ENCODE data around the gene CAVIN3.

CAVIN3 gene

GRCh38 chr11:6333095-6333494, 12.8 kb upstream of the CAVIN3 start:
- no peak for TF ChIP-seq EP300 (IDR thresholded peaks at IDR 0.05; ENCODE audit: borderline replicate concordance)
- TF ChIP-seq CREB1 (IDR thresholded peaks at IDR 0.05; ENCODE audit: low read depth): no peak
- no peak for TF ChIP-seq CEBPB (IDR thresholded peaks at IDR 0.05)
- no peak for TF ChIP-seq TEAD4 (IDR thresholded peaks at IDR 0.05)
- no peak for TF ChIP-seq REST (IDR thresholded peaks at IDR 0.05; ENCODE audit: low read depth)
- no peak for TF ChIP-seq FOXM1 (IDR thresholded peaks at IDR 0.05; ENCODE audit: borderline replicate concordance, low read depth)
- TF ChIP-seq TCF12 (IDR thresholded peaks at IDR 0.05; ENCODE audit: low read depth): no peak
- no peak for TF ChIP-seq ZBTB7A (IDR thresholded peaks at IDR 0.05; ENCODE audit: low read depth)
- no peak for TF ChIP-seq MAX (IDR thresholded peaks at IDR 0.05)
- no peak for TF ChIP-seq YY1 (IDR thresholded peaks at IDR 0.05; ENCODE audit: low read depth)
- no peak for TF ChIP-seq NFIC (IDR thresholded peaks at IDR 0.05)
- no peak for TF ChIP-seq RAD21 (IDR thresholded peaks at IDR 0.05; ENCODE audit: low read depth)
- TF ChIP-seq TAF1 (IDR thresholded peaks at IDR 0.05; ENCODE audit: low read depth): no peak
- TF ChIP-seq EGR1 (IDR thresholded peaks at IDR 0.05): no peak

- TF ChIP-seq YY1 (IDR thresholded peaks at IDR 0.05; ENCODE audit: low read depth) (no peak), CEBPB (IDR thresholded peaks at IDR 0.05) (no peak), FOXM1 (IDR thresholded peaks at IDR 0.05; ENCODE audit: borderline replicate concordance, low read depth) (no peak), TCF12 (IDR thresholded peaks at IDR 0.05; ENCODE audit: low read depth) (no peak), NFIC (IDR thresholded peaks at IDR 0.05) (no peak), CREB1 (IDR thresholded peaks at IDR 0.05; ENCODE audit: low read depth) (no peak), USF1 (IDR thresholded peaks at IDR 0.05) (no peak), TAF1 (IDR thresholded peaks at IDR 0.05; ENCODE audit: low read depth) (no peak), MAX (IDR thresholded peaks at IDR 0.05) (no peak), EGR1 (IDR thresholded peaks at IDR 0.05) (no peak), REST (IDR thresholded peaks at IDR 0.05; ENCODE audit: low read depth) (no peak), TEAD4 (IDR thresholded peaks at IDR 0.05) (no peak), EP300 (IDR thresholded peaks at IDR 0.05; ENCODE audit: borderline replicate concordance) (no peak), RAD21 (IDR thresholded peaks at IDR 0.05; ENCODE audit: low read depth) (no peak), ZBTB7A (IDR thresholded peaks at IDR 0.05; ENCODE audit: low read depth) (no peak)
Observed at GRCh38 chr11:6332066-6332465, 11.8 kb upstream of the CAVIN3 start.

- TF ChIP-seq ZBTB7A (IDR thresholded peaks at IDR 0.05; ENCODE audit: low read depth) (no peak), EGR1 (IDR thresholded peaks at IDR 0.05) (no peak), TEAD4 (IDR thresholded peaks at IDR 0.05) (no peak), CEBPB (IDR thresholded peaks at IDR 0.05) (no peak), TAF1 (IDR thresholded peaks at IDR 0.05; ENCODE audit: low read depth) (no peak), RAD21 (IDR thresholded peaks at IDR 0.05; ENCODE audit: low read depth) (no peak)
Observed at GRCh38 chr11:6328321-6328720, 8.0 kb upstream of the CAVIN3 start.

GRCh38 chr11:6327806-6328205, 7.5 kb upstream of the CAVIN3 start:
- TF ChIP-seq ZBTB7A (IDR thresholded peaks at IDR 0.05; ENCODE audit: low read depth): no peak
- no peak for TF ChIP-seq RAD21 (IDR thresholded peaks at IDR 0.05; ENCODE audit: low read depth)
- no peak for TF ChIP-seq TAF1 (IDR thresholded peaks at IDR 0.05; ENCODE audit: low read depth)
- no peak for TF ChIP-seq NFIC (IDR thresholded peaks at IDR 0.05)
- no peak for TF ChIP-seq TCF12 (IDR thresholded peaks at IDR 0.05; ENCODE audit: low read depth)
- TF ChIP-seq CEBPB (IDR thresholded peaks at IDR 0.05): no peak
- no peak for TF ChIP-seq USF1 (IDR thresholded peaks at IDR 0.05)
- TF ChIP-seq MAX (IDR thresholded peaks at IDR 0.05): no peak
- TF ChIP-seq CREB1 (IDR thresholded peaks at IDR 0.05; ENCODE audit: low read depth): no peak
- no peak for TF ChIP-seq REST (IDR thresholded peaks at IDR 0.05; ENCODE audit: low read depth)
- no peak for TF ChIP-seq EGR1 (IDR thresholded peaks at IDR 0.05)
- no peak for TF ChIP-seq YY1 (IDR thresholded peaks at IDR 0.05; ENCODE audit: low read depth)
- no peak for TF ChIP-seq EP300 (IDR thresholded peaks at IDR 0.05; ENCODE audit: borderline replicate concordance)
- no peak for TF ChIP-seq TEAD4 (IDR thresholded peaks at IDR 0.05)

All from Ishikawa (cell line).